KOPT-K1 (cell line): ENCODE measurements around the gene HPCAL4.

ENCODE experiments used
- H3K27ac ChIP-seq: fragments of 200-600 bp; sonication (generic); 2 replicates; pipeline ENCODE4 v1.5.1; 2016; ENCODE audit warnings: antibody characterized with exemption, mild to moderate bottlenecking, low read depth, low read length; ENCODE audit not compliant: poor library complexity, severe bottlenecking
- H3K36me3 ChIP-seq: fragments of 200-600 bp; sonication (generic); 2 replicates; pipeline ENCODE4 v1.5.1; 2017; ENCODE audit warnings: antibody characterized with exemption, mild to moderate bottlenecking, low read length, moderate library complexity; ENCODE audit not compliant: insufficient read depth
- H3K9me3 ChIP-seq: fragments of 200-600 bp; sonication (generic); 2 replicates; pipeline ENCODE4 v1.5.1; 2017; ENCODE audit warnings: antibody characterized with exemption, low read length, mild to moderate bottlenecking; ENCODE audit not compliant: insufficient read depth, poor library complexity, severe bottlenecking

HPCAL4 gene

DNA sequence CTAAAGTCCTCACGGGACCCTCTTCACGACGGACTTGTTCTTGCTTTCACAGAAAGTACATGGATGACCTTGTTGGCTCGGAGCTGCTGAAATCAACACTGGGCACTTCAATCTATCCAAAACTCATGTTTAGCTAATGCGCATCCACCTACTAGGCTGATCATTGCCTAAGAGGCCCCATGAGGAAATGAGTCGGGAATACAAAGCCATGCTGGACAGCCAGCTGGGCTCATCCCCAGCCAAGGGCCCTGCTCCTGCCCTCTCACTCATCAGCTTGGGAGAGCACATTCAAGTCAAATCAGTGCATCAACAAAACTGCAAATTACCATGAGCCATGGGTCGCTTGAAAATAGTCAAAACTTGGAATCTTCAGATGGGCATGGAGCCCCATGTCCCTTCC is 36.9 kb downstream of the HPCAL4 start:
- Histone ChIP-seq H3K9me3 (no peaks in the 10 kb centered on the region), H3K27ac (no peak overlapping the region), H3K36me3 (no peaks in the 10 kb centered on the region)

- H3K27ac ChIP-seq: no peak overlapping the region
- H3K9me3 ChIP-seq: no peaks in the 10 kb centered on the region
- no peaks in the 10 kb centered on the region for H3K36me3 ChIP-seq
Measured at GRCh38 chr1:39653546-39654031, 37.6 kb downstream of the HPCAL4 start.

- Histone ChIP-seq H3K9me3 (no peaks in the 10 kb centered on the region), H3K36me3 (no peaks in the 10 kb centered on the region), H3K27ac (no peak overlapping the region)
Measured at GRCh38 chr1:39652554-39652953, 38.7 kb downstream of the HPCAL4 start.

DNA sequence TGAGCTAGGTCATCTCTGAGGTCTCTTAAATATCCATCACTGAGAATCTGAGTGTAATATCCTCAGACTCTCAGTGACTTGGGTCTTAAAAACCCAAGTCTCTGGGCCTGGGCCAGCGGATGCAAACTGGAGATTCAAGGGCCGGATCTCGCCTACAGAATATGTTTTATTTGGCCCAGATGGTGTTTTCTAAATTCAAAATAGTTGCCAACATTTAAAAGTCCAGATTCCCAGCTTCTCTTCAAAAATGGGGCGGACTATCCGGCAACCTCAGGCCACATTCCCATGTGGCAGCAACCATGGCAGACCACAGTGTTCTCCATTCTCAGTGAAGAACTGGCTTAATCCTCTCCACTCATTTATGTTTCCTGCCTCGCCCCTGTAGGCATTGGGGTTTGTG is 39.1 kb downstream of the HPCAL4 start:
- no peak overlapping the region for H3K27ac ChIP-seq
- no peaks in the 10 kb centered on the region for H3K36me3 ChIP-seq

DNA sequence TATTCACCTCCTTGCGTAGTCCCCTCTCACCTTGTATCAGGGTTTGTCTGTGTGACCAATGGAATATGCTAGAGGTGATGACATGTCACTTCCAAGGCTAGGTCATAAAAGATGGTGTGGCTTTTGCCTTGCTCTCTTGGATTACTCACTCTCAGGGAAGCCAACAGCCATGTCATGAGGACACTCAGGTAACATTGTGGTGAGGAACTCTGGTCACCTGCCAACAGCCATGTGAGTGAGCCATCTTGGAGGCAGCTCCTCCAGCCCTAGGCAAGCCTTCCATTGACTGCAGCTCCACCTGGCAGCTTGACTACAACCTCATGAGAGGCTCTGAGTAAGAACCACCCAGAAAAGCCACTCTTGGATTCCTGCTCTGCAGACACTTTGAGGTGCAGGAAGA is 40.8 kb downstream of the HPCAL4 start:
- no peaks in the 10 kb centered on the region for H3K9me3 ChIP-seq
- no peaks in the 10 kb centered on the region for H3K36me3 ChIP-seq
- no peak overlapping the region for H3K27ac ChIP-seq

More for the DNA sequence above, 39.1 kb downstream of the HPCAL4 start:
- H3K9me3 ChIP-seq: no peaks in the 10 kb centered on the region

GRCh38 chr1:39649636-39650185 is 41.5 kb downstream of the HPCAL4 start:
- no peaks in the 10 kb centered on the region for H3K9me3 ChIP-seq
- no peaks in the 10 kb centered on the region for H3K36me3 ChIP-seq
- no peak overlapping the region for H3K27ac ChIP-seq

DNA sequence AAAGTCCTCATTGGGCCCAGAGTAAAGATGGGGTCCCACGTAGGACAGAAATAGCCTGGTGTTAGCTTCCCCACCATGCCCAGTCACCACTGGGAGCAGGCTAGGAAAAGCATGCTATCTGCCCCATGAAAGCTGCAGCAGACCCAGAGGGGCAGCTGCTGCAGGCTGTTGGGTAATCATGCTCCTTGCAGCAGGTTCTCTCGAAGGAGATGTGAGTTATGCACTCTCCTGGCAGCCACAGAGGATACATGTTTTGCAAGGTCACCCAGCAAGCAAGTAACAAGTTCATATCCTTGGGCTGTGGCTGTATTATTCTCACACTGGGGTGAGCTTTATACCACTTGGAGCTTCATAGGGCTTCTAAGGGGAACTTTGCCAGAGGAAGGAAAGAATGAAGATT is 42.7 kb downstream of the HPCAL4 start:
- Histone ChIP-seq H3K36me3 (no peaks in the 10 kb centered on the region), H3K9me3 (no peaks in the 10 kb centered on the region), H3K27ac (no peak overlapping the region)

GRCh38 chr1:39647247-39647646 is 44.0 kb downstream of the HPCAL4 start:
- Histone ChIP-seq H3K27ac (no peak overlapping the region), H3K9me3 (no peaks in the 10 kb centered on the region), H3K36me3 (no peaks in the 10 kb centered on the region)

DNA sequence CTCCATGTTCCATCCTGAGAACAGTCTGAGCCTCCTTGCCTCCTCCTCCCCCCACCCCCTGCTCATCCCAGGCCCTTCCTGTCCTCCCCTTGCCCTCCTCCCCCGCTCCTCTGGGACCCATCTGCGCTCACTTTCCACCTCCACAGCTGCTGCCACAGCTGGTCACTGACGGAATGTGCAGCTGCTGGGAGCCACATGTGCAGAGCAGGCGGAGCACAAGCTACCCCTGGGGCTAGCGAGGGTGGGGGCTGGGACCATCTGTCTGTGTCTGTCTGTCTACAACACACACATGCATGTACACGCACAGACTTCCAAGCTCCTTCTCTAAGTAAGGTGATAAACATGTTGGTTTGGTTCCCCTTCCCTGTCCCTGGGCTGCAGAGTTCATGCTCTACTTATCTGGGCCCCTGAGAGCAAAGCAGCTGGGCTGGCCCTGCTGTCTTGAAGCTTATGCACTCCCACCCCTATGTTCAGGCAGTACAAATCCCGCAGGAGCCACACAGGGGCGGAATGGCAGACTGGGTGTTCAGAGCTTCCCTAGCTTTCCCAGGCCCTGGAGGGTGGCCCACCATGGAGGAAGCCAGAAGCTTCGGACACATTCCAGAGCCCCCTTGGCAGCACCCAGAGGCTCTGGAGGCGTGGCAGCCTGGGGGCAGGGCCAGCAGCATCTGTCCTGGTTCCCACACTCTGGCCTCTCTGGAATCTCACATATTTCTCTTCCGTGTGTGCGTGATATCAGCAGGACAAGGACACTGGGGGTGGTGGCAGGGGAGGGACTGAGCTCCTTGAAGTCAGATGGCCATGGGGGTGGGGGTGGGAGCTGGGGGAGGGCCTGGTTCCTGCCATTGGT is 44.8 kb downstream of the HPCAL4 start:
- Histone ChIP-seq H3K27ac (no peak overlapping the region), H3K36me3 (no peaks in the 10 kb centered on the region), H3K9me3 (no peaks in the 10 kb centered on the region)

- Histone ChIP-seq H3K27ac (no peak overlapping the region), H3K9me3 (no peaks in the 10 kb centered on the region), H3K36me3 (no peaks in the 10 kb centered on the region)
Measured at GRCh38 chr1:39645411-39646043, 45.7 kb downstream of the HPCAL4 start.

DNA sequence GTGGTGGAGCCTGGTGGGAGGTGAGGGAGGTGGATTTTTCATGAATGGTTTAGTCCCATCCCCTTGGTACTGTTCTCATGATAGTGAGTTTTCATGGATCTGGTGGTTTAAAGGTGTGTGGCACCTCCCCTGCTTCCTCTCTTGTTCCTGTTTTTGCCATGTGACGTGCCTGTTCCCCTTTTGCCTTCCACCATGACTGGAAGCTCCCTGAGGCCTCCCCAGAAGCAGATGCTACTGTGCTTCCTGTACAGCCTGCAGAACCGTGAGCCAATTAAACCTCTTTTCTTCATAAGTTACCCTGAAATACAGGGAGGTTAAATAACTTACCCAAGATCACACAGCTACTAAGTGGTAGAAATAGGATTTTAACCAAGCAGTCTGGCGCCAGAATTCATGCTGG is 47.5 kb downstream of the HPCAL4 start:
- no peaks in the 10 kb centered on the region for H3K36me3 ChIP-seq
- H3K9me3 ChIP-seq: no peaks in the 10 kb centered on the region
- no peak overlapping the region for H3K27ac ChIP-seq

DNA sequence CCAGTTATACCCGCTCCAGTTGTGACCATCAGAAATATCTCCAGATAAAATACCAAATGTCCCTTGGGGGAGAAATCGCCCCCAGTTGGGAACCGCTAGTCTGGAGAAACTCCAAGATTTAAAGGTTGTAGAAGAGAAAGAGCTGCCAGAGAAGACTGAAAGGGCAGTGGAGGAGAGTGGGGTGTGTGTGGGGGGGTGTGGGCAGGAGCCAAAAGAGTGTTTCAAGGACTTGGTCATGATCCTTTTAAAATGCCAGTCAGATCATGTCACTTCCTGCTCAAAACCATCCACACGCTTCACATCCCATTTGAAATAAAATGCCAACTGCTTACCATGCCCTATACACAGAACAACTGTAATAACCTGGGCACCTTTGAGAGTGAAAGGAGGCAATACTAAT is 48.4 kb downstream of the HPCAL4 start:
- H3K27ac ChIP-seq: no peak overlapping the region
- no peaks in the 10 kb centered on the region for H3K36me3 ChIP-seq
- no peaks in the 10 kb centered on the region for H3K9me3 ChIP-seq

DNA sequence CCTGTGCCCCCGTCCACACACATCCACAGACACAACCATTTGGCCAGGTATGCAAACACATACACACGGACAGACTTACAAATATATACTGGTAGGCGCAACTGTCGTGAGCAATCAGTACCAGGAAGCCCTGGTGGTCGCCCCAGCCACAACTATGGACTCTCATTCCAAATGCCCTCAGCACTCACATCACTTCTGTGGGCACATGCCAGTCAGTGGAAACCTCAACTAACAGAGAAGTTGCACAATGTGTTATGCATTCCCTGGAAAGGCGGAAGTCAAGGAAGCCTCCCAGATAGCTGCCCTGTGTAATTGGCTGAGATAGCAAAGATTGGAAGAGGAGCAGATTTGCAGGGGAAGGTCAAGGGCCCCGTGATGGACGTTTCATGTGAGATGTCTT is 50.4 kb downstream of the HPCAL4 start:
- Histone ChIP-seq H3K9me3 (no peaks in the 10 kb centered on the region), H3K36me3 (no peaks in the 10 kb centered on the region), H3K27ac (no peak overlapping the region)

- no peaks in the 10 kb centered on the region for H3K9me3 ChIP-seq
- H3K27ac ChIP-seq: no peak within 1 kb of the TSS
- H3K36me3 ChIP-seq: no peaks in the 10 kb centered on the region
Measured at GRCh38 chr1:39639305-39640130, 51.7 kb downstream of the HPCAL4 start, which contains the start of gene HEYL. TSS of gene HEYL (minus strand) at chr1:39639643. CDS start at chr1:39639625, 18 bp downstream.

DNA sequence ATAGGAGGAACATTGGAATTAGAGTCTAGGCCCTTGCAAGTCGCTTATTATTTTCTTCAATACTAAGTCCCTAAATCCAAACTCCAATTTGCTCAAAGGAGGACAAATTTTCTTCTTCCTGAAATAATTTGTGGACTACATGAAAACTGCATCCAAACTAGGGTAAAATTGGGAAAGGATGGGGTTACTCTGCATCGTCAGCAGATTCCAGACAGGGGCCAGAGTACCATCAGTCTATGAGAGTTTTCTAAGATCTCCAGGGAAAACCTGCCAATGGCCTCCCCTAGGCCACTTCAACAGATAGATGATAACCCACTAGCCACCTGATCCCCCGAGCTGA is 52.3 kb downstream of the HPCAL4 start:
- no peak overlapping the region for H3K27ac ChIP-seq
- no peaks in the 10 kb centered on the region for H3K36me3 ChIP-seq
- H3K9me3 ChIP-seq: no peaks in the 10 kb centered on the region
